ENCODE measurements around the gene MVD.

Gene MVD

GRCh38 chr16:88640498-88641247 is 22.2 kb downstream of the MVD start:
- no peak for DNase-seq (ENCODE audit: low read depth in 3 of 3)

- no peak for DNase-seq (ENCODE audit: low read depth in 3 of 3)
These were observed 22.8 kb downstream of the MVD start for GRCh38 chr16:88640039-88640495.

- no peak for DNase-seq (ENCODE audit: low read depth in 3 of 3)
These were observed 23.5 kb downstream of the MVD start for GRCh38 chr16:88639231-88640038.

GRCh38 chr16:88638323-88639230 is 24.3 kb downstream of the MVD start, which contains the start of gene IL17C:
IL17C (plus strand) TSS chr16:88638572; CDS start chr16:88638642, 70 bp downstream.
- DNase-seq (ENCODE audit: low read depth in 3 of 3), result no peak

- no peak for DNase-seq (ENCODE audit: low read depth in 3 of 3)
These were observed 26.2 kb downstream of the MVD start for GRCh38 chr16:88636488-88637265.

- DNase-seq (ENCODE audit: low read depth in 3 of 3), result no peak
These were observed 27.1 kb downstream of the MVD start for GRCh38 chr16:88635671-88636319.

GRCh38 chr16:88634994-88635670 is 27.8 kb downstream of the MVD start:
- no peak for DNase-seq (ENCODE audit: low read depth in 3 of 3)

GRCh38 chr16:88634141-88634993 is 28.5 kb downstream of the MVD start:
- DNase-seq (ENCODE audit: low read depth in 3 of 3), result peak in 1 of 3 donors; percentile 56

- DNase-seq (ENCODE audit: low read depth in 3 of 3), result peak in 1 of 3 donors; percentile 28
These were observed 29.2 kb downstream of the MVD start for GRCh38 chr16:88633684-88634140.

- DNase-seq (ENCODE audit: low read depth in 3 of 3), result no peak
These were observed 30.3 kb downstream of the MVD start for GRCh38 chr16:88632587-88632930.

- DNase-seq (ENCODE audit: low read depth in 3 of 3), result no peak
These were observed 30.8 kb downstream of the MVD start for GRCh38 chr16:88631920-88632586.

GRCh38 chr16:88631384-88631783 is 31.5 kb downstream of the MVD start:
- no peak for DNase-seq (ENCODE audit: low read depth in 3 of 3)

- no peak for DNase-seq (ENCODE audit: low read depth in 3 of 3)
These were observed 31.9 kb downstream of the MVD start for GRCh38 chr16:88630941-88631340.

- DNase-seq (ENCODE audit: low read depth in 3 of 3), result no peak
These were observed 32.5 kb downstream of the MVD start for GRCh38 chr16:88630433-88630832.

GRCh38 chr16:88629835-88630234 is 33.1 kb downstream of the MVD start:
- DNase-seq (ENCODE audit: low read depth in 3 of 3), result no peak

GRCh38 chr16:88628512-88628974 is 34.3 kb downstream of the MVD start:
- no peak for DNase-seq (ENCODE audit: low read depth in 3 of 3)

GRCh38 chr16:88627531-88628411 is 35.1 kb downstream of the MVD start:
- DNase-seq (ENCODE audit: low read depth in 3 of 3), result no peak

Data from stimulated activated CD4-positive, alpha-beta T cell treated with anti-CD3 and anti-CD28 coated beads, TNF-alpha, amount 100 ng/mL, for 48 hours (primary cell).